Chondrocyte (in vitro differentiated cells): ENCODE data around the gene CYP27A1. TPM values are rescaled to one million over a fixed set of nuclear protein-coding genes. Genes with fewer than 3 reads are reported as not detected.
A peak's percentile ranks its signal among the peaks of the same experiment; 100 is the strongest.

Experiments used
- DNase-seq: peaks from one replicate; pipeline ENCODE4 v3.0.0; 2021; ENCODE audit warnings: mixed read lengths, low spot score
- H3K27ac Mint-ChIP-seq: one replicate; pipeline ENCODE4 v1.8.0; 2021; ENCODE audit warnings: mild to moderate bottlenecking, moderate library complexity, mixed read lengths; ENCODE audit not compliant: unreplicated experiment
- H3K27me3 Mint-ChIP-seq: 2 replicates; pipeline ENCODE4 v1.8.0; 2021; ENCODE audit warnings: low read depth, mixed read lengths
- H3K36me3 Mint-ChIP-seq: 2 replicates; pipeline ENCODE4 v1.8.0; 2021; ENCODE audit warnings: low read depth, mixed read lengths
- H3K4me1 Mint-ChIP-seq: 2 replicates; pipeline ENCODE4 v1.8.0; 2021; ENCODE audit warnings: low read depth, mild to moderate bottlenecking, mixed read lengths
- H3K4me3 Mint-ChIP-seq: one replicate; pipeline ENCODE4 v1.8.0; 2021; ENCODE audit warnings: mild to moderate bottlenecking, moderate library complexity, mixed read lengths; ENCODE audit not compliant: unreplicated experiment
- H3K9me3 Mint-ChIP-seq: 2 replicates; pipeline ENCODE4 v1.8.0; 2021; ENCODE audit warnings: low read depth, mixed read lengths
- total RNA-seq: library from RNA; stranded (reverse); gene quantifications from 3 replicates; pipeline ENCODE4 v1.2.1, GENCODE V29; 2021
- TF ChIP-seq, protein P1 (sequence below): fragments of 200-600 bp; sonication (generic); IDR thresholded peaks from 2 replicates; pipeline ENCODE4 v1.5.0; 2021; ENCODE audit warnings: antibody characterized with exemption, mild to moderate bottlenecking, moderate library complexity

CYP27A1 gene
- total RNA-seq, 1 donor from 2014 or later = 5.2 TPM

GRCh38 chr2:218855305-218856166 is 73.6 kb downstream of the CYP27A1 start:
- Mint-ChIP-seq H3K4me3 (no peak overlapping the region), H3K4me1 (peaks cover 20% of the 10 kb centered on the region), H3K36me3 (no peaks in the 10 kb centered on the region), H3K27me3 (peaks cover 54% of the 10 kb centered on the region), H3K9me3 (no peaks in the 10 kb centered on the region), H3K27ac (no peak overlapping the region)
- TF ChIP-seq, protein P1, sequence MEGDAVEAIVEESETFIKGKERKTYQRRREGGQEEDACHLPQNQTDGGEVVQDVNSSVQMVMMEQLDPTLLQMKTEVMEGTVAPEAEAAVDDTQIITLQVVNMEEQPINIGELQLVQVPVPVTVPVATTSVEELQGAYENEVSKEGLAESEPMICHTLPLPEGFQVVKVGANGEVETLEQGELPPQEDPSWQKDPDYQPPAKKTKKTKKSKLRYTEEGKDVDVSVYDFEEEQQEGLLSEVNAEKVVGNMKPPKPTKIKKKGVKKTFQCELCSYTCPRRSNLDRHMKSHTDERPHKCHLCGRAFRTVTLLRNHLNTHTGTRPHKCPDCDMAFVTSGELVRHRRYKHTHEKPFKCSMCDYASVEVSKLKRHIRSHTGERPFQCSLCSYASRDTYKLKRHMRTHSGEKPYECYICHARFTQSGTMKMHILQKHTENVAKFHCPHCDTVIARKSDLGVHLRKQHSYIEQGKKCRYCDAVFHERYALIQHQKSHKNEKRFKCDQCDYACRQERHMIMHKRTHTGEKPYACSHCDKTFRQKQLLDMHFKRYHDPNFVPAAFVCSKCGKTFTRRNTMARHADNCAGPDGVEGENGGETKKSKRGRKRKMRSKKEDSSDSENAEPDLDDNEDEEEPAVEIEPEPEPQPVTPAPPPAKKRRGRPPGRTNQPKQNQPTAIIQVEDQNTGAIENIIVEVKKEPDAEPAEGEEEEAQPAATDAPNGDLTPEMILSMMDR = no peak
- DNase-seq = no peak

GRCh38 chr2:218856167-218856895 is 74.4 kb downstream of the CYP27A1 start:
- H3K9me3 Mint-ChIP-seq = no peaks in the 10 kb centered on the region

GRCh38 chr2:218856896-218857243 is 74.9 kb downstream of the CYP27A1 start:
- H3K9me3 Mint-ChIP-seq = no peaks in the 10 kb centered on the region
- H3K27ac Mint-ChIP-seq = no peak overlapping the region
- peaks cover 24% of the 10 kb centered on the region for H3K4me1 Mint-ChIP-seq
- TF ChIP-seq, protein P1 = no peak
- DNase-seq = no peak
- H3K4me3 Mint-ChIP-seq = no peak overlapping the region
- H3K36me3 Mint-ChIP-seq = peaks cover under 1% of the 10 kb centered on the region
- H3K27me3 Mint-ChIP-seq = peaks cover 63% of the 10 kb centered on the region

More at GRCh38 chr2:218856167-218856895, 74.4 kb downstream of the CYP27A1 start:
- Mint-ChIP-seq H3K4me1 (peaks cover 24% of the 10 kb centered on the region), H3K27ac (no peak overlapping the region), H3K4me3 (no peak overlapping the region), H3K27me3 (peaks cover 57% of the 10 kb centered on the region), H3K36me3 (no peaks in the 10 kb centered on the region)
- no peak for DNase-seq
- TF ChIP-seq, protein P1 = no peak

DNA sequence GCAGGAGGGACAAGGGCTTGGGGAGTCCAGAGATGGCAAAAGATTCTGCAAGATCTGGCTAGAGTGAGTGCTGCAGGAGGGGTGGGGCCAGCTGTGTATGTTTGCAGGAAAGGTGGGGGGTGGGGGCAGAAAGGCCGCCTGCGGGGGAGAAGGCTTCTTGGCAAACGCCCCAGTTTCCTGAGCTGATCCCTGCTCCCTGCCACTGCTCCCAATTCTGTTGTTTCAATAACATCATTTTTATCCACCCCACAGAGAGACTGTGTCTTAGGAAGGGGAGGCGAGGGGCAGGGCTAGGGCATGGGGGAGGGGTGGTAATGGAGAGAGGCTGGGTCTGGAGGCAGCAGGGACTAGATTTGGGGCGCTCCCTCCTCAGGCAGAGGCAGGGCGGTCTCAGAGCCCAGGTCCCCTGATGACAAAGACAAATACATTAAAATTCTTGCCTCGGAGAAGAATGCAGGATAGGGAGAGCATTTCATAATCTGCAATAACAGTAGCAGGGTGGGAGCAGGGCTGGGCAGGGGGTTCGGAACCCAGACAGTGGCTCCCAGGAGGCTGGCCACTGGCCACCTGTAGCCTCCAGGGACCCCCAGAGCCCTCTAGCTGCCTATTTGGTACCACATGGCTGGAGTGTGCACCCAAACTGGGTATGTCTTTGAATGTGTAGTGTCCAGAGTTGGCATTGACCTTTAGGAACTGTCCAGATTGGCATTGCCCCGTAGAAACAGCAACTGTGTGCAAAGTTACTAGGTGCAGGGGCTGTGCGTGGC is 75.6 kb downstream of the CYP27A1 start:
- TF ChIP-seq, protein P1 = no peak
- DNase-seq = no peak
- H3K27ac Mint-ChIP-seq = no peak overlapping the region
- peaks cover 65% of the 10 kb centered on the region for H3K27me3 Mint-ChIP-seq
- no peaks in the 10 kb centered on the region for H3K9me3 Mint-ChIP-seq
- H3K4me3 Mint-ChIP-seq = no peak overlapping the region
- peaks cover 24% of the 10 kb centered on the region for H3K4me1 Mint-ChIP-seq
- peaks cover 1% of the 10 kb centered on the region for H3K36me3 Mint-ChIP-seq

GRCh38 chr2:218858138-218858445 is 76.1 kb downstream of the CYP27A1 start:
- Mint-ChIP-seq H3K36me3 (peaks cover 1% of the 10 kb centered on the region), H3K4me3 (no peak overlapping the region), H3K4me1 (peaks cover 24% of the 10 kb centered on the region), H3K27me3 (peaks cover 69% of the 10 kb centered on the region), H3K27ac (no peak overlapping the region), H3K9me3 (no peaks in the 10 kb centered on the region)
- TF ChIP-seq, protein P1 = no peak
- peak; percentile 25 for DNase-seq
